Chondrocyte (in vitro differentiated cells): ENCODE measurements around the gene SPRED2. TPM values are rescaled to one million over a fixed set of nuclear protein-coding genes. Genes with fewer than 3 reads are reported as not detected.
A peak's percentile ranks its signal among the peaks of the same experiment; 100 is the strongest.

Experiments
- DNase-seq: peaks from one replicate; pipeline ENCODE4 v3.0.0; 2021; ENCODE audit warnings: mixed read lengths, low spot score
- H3K27ac Mint-ChIP-seq: one replicate; pipeline ENCODE4 v1.8.0; 2021; ENCODE audit warnings: mild to moderate bottlenecking, moderate library complexity, mixed read lengths; ENCODE audit not compliant: unreplicated experiment
- H3K27me3 Mint-ChIP-seq: 2 replicates; pipeline ENCODE4 v1.8.0; 2021; ENCODE audit warnings: low read depth, mixed read lengths
- H3K36me3 Mint-ChIP-seq: 2 replicates; pipeline ENCODE4 v1.8.0; 2021; ENCODE audit warnings: low read depth, mixed read lengths
- H3K4me1 Mint-ChIP-seq: 2 replicates; pipeline ENCODE4 v1.8.0; 2021; ENCODE audit warnings: low read depth, mild to moderate bottlenecking, mixed read lengths
- H3K4me3 Mint-ChIP-seq: one replicate; pipeline ENCODE4 v1.8.0; 2021; ENCODE audit warnings: mild to moderate bottlenecking, moderate library complexity, mixed read lengths; ENCODE audit not compliant: unreplicated experiment
- H3K9me3 Mint-ChIP-seq: 2 replicates; pipeline ENCODE4 v1.8.0; 2021; ENCODE audit warnings: low read depth, mixed read lengths
- CTCF ChIP-seq: fragments of 200-600 bp; sonication (generic); IDR thresholded peaks from 2 replicates; pipeline ENCODE4 v1.5.0; 2021; ENCODE audit warnings: antibody characterized with exemption, mild to moderate bottlenecking, moderate library complexity
- total RNA-seq: library from RNA; stranded (reverse); gene quantifications from 3 replicates; pipeline ENCODE4 v1.2.1, GENCODE V29; 2021

Gene SPRED2
- total RNA-seq, 1 donor from 2014 or later = 23.1 TPM

GRCh38 chr2:65377556-65378192 is 54.7 kb downstream of the SPRED2 start:
- no peak for DNase-seq
- Mint-ChIP-seq H3K9me3 (no peaks in the 10 kb centered on the region), H3K36me3 (no peaks in the 10 kb centered on the region), H3K27ac (peak overlapping the region; percentile 72), H3K27me3 (no peaks in the 10 kb centered on the region), H3K4me3 (no peak overlapping the region), H3K4me1 (peaks cover 62% of the 10 kb centered on the region)
- TF ChIP-seq CTCF = no peak

DNA sequence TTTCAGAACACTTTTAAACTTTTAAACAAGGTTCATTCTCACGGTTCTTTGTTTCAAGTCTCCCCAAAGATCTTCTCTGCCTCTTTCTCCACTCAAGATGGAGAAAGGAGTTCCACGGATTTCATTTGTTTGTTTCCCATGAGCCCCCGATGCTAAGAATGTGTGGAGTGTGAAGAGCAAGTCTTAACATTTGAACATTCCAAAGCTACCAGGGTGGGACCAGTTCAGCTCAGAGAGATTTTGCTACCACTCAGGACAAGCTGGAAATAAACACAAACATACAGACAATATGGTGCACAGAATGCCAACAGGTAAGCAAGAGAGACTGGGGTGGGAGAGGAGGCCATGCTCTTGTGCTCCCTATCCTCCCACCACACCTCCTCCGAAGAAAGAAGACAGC is 56.7 kb downstream of the SPRED2 start:
- TF ChIP-seq CTCF = no peak
- H3K27ac Mint-ChIP-seq = no peak overlapping the region
- DNase-seq = no peak
- peaks cover 53% of the 10 kb centered on the region for H3K4me1 Mint-ChIP-seq
- H3K36me3 Mint-ChIP-seq = no peaks in the 10 kb centered on the region
- no peaks in the 10 kb centered on the region for H3K9me3 Mint-ChIP-seq
- H3K4me3 Mint-ChIP-seq = no peak overlapping the region
- no peaks in the 10 kb centered on the region for H3K27me3 Mint-ChIP-seq

DNA sequence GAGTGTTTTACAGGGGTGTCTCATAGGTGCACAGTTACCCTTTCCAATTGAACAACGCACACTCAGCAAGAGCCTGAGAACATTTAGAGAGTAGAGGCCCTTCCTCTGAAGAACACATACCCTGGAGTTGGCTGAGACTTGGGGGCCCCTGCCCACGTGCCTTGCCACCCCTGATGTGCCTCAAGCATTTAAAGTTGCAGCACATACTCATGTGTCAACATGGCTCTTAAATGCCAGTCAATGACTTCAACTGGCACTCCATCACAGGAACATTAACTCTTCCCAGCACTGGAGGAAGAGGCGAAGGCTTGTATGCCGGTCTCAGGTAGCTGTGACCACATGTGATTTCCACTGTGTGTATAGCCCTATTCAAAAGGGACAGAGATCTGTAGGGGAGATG is 57.4 kb downstream of the SPRED2 start:
- no peaks in the 10 kb centered on the region for H3K36me3 Mint-ChIP-seq

DNA sequence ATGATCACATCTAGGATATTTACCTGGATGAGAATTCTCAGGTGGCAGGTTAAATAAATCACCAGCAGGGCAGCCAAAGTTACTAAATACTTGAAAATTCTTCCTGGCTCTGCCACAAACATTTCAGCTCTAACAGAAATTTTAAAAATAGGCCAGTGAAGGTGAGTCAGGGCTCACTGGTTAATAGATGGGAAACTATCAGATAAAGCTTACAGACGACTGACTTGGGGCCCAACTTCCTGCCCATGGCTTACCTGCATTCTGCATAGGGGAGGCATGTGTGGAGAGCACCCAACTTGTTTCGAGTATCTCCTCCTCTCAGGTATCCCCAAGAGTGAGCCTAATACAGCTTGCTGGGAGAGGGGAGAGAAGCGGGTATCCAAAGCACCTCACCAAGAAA is 57.8 kb downstream of the SPRED2 start:
- Mint-ChIP-seq H3K4me3 (no peak overlapping the region), H3K4me1 (peaks cover 48% of the 10 kb centered on the region), H3K27ac (no peak overlapping the region), H3K36me3 (no peaks in the 10 kb centered on the region), H3K9me3 (no peaks in the 10 kb centered on the region), H3K27me3 (no peaks in the 10 kb centered on the region)
- TF ChIP-seq CTCF = no peak
- no peak for DNase-seq

More for the DNA sequence above, 57.4 kb downstream of the SPRED2 start:
- no peaks in the 10 kb centered on the region for H3K9me3 Mint-ChIP-seq
- TF ChIP-seq CTCF = no peak
- H3K4me1 Mint-ChIP-seq = peaks cover 52% of the 10 kb centered on the region
- no peak for DNase-seq
- no peak overlapping the region for H3K4me3 Mint-ChIP-seq
- no peaks in the 10 kb centered on the region for H3K27me3 Mint-ChIP-seq
- H3K27ac Mint-ChIP-seq = no peak overlapping the region

DNA sequence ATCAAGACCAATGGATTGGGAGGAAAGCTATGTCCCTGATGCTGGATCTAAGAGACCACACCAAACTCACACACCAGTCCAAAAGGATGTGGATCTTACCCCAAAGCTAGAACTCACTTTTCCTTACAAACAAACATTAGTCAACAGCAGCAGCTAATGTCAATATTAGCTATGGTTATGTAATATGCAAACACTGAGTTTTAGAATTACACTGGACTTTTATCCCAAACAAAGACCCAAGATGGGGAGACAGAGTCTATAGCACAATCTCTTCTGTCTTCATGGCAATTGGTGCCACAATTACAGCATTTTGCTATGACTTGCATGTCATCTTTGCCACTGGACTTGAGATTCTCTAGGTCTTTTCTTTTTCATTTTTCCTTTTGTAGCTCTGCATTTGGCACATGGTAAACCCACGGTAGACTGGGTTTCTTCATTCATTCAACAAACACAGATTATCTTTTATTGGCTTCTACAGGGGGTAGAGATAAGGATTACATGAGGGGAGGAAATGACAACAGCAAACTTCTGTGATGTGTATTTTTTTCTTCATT is 59.0 kb downstream of the SPRED2 start:
- Mint-ChIP-seq H3K36me3 (no peaks in the 10 kb centered on the region), H3K27me3 (no peaks in the 10 kb centered on the region), H3K27ac (no peak overlapping the region), H3K9me3 (no peaks in the 10 kb centered on the region), H3K4me1 (peaks cover 43% of the 10 kb centered on the region), H3K4me3 (no peak overlapping the region)
- no peak for TF ChIP-seq CTCF
- DNase-seq = no peak
